Stimulated activated CD4-positive, alpha-beta T cell treated with anti-CD3 and anti-CD28 coated beads, Interleukin-4, amount 100 ng/mL, for 1 hour (primary cell): Measurements from ENCODE around the gene PRSS57.
A peak's percentile ranks its signal among the peaks of the same experiment; 100 is the strongest.

Experiments used
- DNase-seq: peaks from one replicate; pipeline ENCODE4 v3.0.0-alpha.2; 2020

The PRSS57 gene

GRCh38 chr19:648904-649801, 46.1 kb downstream of the PRSS57 start:
- DNase-seq: no peak

GRCh38 chr19:648305-648704, 46.9 kb downstream of the PRSS57 start:
- no peak for DNase-seq

- no peak for DNase-seq
These were observed 47.5 kb downstream of the PRSS57 start for GRCh38 chr19:647566-648284.

- no peak for DNase-seq
These were observed 48.3 kb downstream of the PRSS57 start for GRCh38 chr19:646779-647565.

GRCh38 chr19:645912-646778, 49.1 kb downstream of the PRSS57 start:
- DNase-seq: no peak

- no peak for DNase-seq
These were observed 50.5 kb downstream of the PRSS57 start for GRCh38 chr19:644789-645188.

- no peak for DNase-seq
These were observed 50.9 kb downstream of the PRSS57 start for GRCh38 chr19:644363-644762.

GRCh38 chr19:643736-644135, 51.5 kb downstream of the PRSS57 start:
- DNase-seq: no peak

- DNase-seq: no peak
These were observed 52.2 kb downstream of the PRSS57 start for GRCh38 chr19:642767-643727.

GRCh38 chr19:641702-642101, 53.5 kb downstream of the PRSS57 start:
- no peak for DNase-seq

- DNase-seq: no peak
These were observed 54.6 kb downstream of the PRSS57 start for GRCh38 chr19:640606-641189.

- no peak for DNase-seq
These were observed 55.1 kb downstream of the PRSS57 start for GRCh38 chr19:640161-640558.

GRCh38 chr19:639253-640160, 55.7 kb downstream of the PRSS57 start, which contains the start of gene FGF22:
FGF22 (plus strand) TSS chr19:639879; CDS start chr19:639926, 47 bp downstream.
- DNase-seq: peak; percentile 96

GRCh38 chr19:638906-639252, 56.4 kb downstream of the PRSS57 start:
- DNase-seq: no peak
